HCT116 (cell line): ENCODE results near the gene HYKK. TPM values are rescaled to one million over a fixed set of nuclear protein-coding genes. Genes with fewer than 3 reads are reported as not detected.

Experiments used
- ATAC-seq: fragments of 200-7000 bp; cut with Tn5 transposase; 2 replicates; pipeline ENCODE4 v1.9.1; 2020; ENCODE audit warnings: mild to moderate bottlenecking, moderate library complexity
- BruUV-seq: library from RNA; stranded (reverse); fragments of 400-500 nt; replicated peaks from 2 replicates; lab custom pipeline; 2021; lab: Mats Ljungman, UMichigan
- CTCF ChIA-PET: fragments of 300-600 bp; sonication (Branson Sonifier 250); formaldehyde crosslinking; loops from one replicate; lab custom pipeline; 2021; ENCODE audit warnings: antibody characterized with exemption; lab: Charles Lee
- POLR2A ChIA-PET: fragments of 300-600, 350-600 bp; sonication (Branson Sonifier 250); formaldehyde crosslinking; loops from one replicate; lab custom pipeline; 2021; ENCODE audit warnings: antibody characterized with exemption; lab: Charles Lee
- RAD21 ChIA-PET, 2 experiments: fragments of 300-600 bp; sonication (Branson Sonifier 250); formaldehyde crosslinking; loops; one replicate each; lab custom pipeline; 2023; ENCODE audit warnings: low total read pairs in 2 of 2; ENCODE audit not compliant: uncharacterized antibody in 2 of 2, unreplicated experiment in 2 of 2, low non-redundant PET in 1 of 2; lab: Charles Lee
- DNase-seq: peaks from one replicate; pipeline ENCODE4 v3.0.0-alpha.2; 2010; ENCODE audit warnings: low read depth, low spot score
- H2AFZ ChIP-seq: fragments of 200-600 bp; shearing (Covaris generic), sonication (generic); 2 replicates; pipeline ENCODE4 v1.6.1; 2017; ENCODE audit warnings: low read depth, mixed run types, mixed read lengths, antibody characterized with exemption, low read length; ENCODE audit not compliant: poor library complexity, severe bottlenecking
- H3K27ac ChIP-seq: 2 replicates; pipeline ENCODE4 v1.5.1; 2012; ENCODE audit warnings: low read depth, low read length
- H3K27me3 ChIP-seq: fragments of 200-600 bp; sonication (generic); 2 replicates; pipeline ENCODE4 v1.6.1; 2016; ENCODE audit warnings: mixed run types, low read length, mixed read lengths; ENCODE audit not compliant: insufficient read depth
- H3K36me3 ChIP-seq, 2 experiments: fragments of 200-500 bp in 1 of 2; fragments of 200-600 bp in 1 of 2; sonication (Bioruptor generic) in 1 of 2; sonication (generic) in 1 of 2; 2 replicates each; pipeline versions ENCODE4 v1.5.1 to v1.6.1; 2014 to 2016; ENCODE audit warnings: low read length in 2 of 2, inconsistent platforms in 1 of 2, mixed read lengths in 1 of 2, mixed run types in 1 of 2; ENCODE audit not compliant: insufficient read depth in 2 of 2, control insufficient read depth in 1 of 2
- H3K4me1 ChIP-seq, 2 experiments: fragments of 200-600 bp in 1 of 2; sonication (generic) in 1 of 2; 2 replicates each; pipeline versions ENCODE4 v1.5.1 to v1.6.1; 2012 to 2017; ENCODE audit warnings: low read length in 2 of 2, inconsistent platforms in 1 of 2, mild to moderate bottlenecking in 1 of 2, mixed read lengths in 1 of 2, mixed run types in 1 of 2, moderate library complexity in 1 of 2; ENCODE audit not compliant: insufficient read depth in 2 of 2, control insufficient read depth in 1 of 2
- H3K4me2 ChIP-seq: fragments of 200-600 bp; sonication (generic); 2 replicates; pipeline ENCODE4 v1.6.1; 2017; ENCODE audit warnings: mixed run types, low read length, mixed read lengths
- H3K4me3 ChIP-seq, 2 experiments: fragments of 200-600 bp in 1 of 2; sonication (generic) in 1 of 2; replicated peaks in 1 of 2; 2 replicates each; pipeline ENCODE4 v1.5.1; 2011 to 2016; ENCODE audit warnings: low read length in 2 of 2, control low read depth in 1 of 2, low read depth in 1 of 2, mild to moderate bottlenecking in 1 of 2, mixed read lengths in 1 of 2, mixed run types in 1 of 2
- H3K79me2 ChIP-seq: fragments of 200-600 bp; sonication (generic); 2 replicates; pipeline ENCODE4 v1.6.1; 2017; ENCODE audit warnings: mild to moderate bottlenecking, mixed run types, low read length, moderate library complexity, mixed read lengths; ENCODE audit not compliant: insufficient read depth
- H3K9ac ChIP-seq: fragments of 200-600 bp; sonication (generic); 2 replicates; pipeline ENCODE4 v1.6.1; 2016; ENCODE audit warnings: low read length, mixed read lengths
- H3K9me2 ChIP-seq: fragments of 200-600 bp; sonication (generic), shearing (Covaris generic); 2 replicates; pipeline ENCODE4 v1.6.1; 2017; ENCODE audit warnings: mixed run types, mild to moderate bottlenecking, moderate library complexity; ENCODE audit not compliant: insufficient read depth
- H3K9me3 ChIP-seq, 2 experiments: fragments of 200-500 bp in 1 of 2; fragments of 200-600 bp in 1 of 2; sonication (Bioruptor generic) in 1 of 2; sonication (generic) in 1 of 2; 2 replicates each; pipeline ENCODE4 v1.6.1; 2014 to 2017; ENCODE audit warnings: low read length in 2 of 2, mixed read lengths in 2 of 2, inconsistent platforms in 1 of 2, low read depth in 1 of 2, mild to moderate bottlenecking in 1 of 2, mixed run types in 1 of 2, moderate library complexity in 1 of 2; ENCODE audit not compliant: control insufficient read depth in 1 of 2, insufficient read depth in 1 of 2
- H4K20me1 ChIP-seq: fragments of 200-600 bp; sonication (generic), shearing (Covaris generic); 2 replicates; pipeline ENCODE4 v1.6.1; 2017; ENCODE audit warnings: mixed run types, mild to moderate bottlenecking, moderate library complexity; ENCODE audit not compliant: insufficient read depth
- EGR1 ChIP-seq: IDR thresholded peaks from 2 replicates; pipeline ENCODE4 v1.6.1; 2012; ENCODE audit warnings: low read depth
- JUND ChIP-seq: IDR thresholded peaks from 2 replicates; pipeline ENCODE4 v1.6.1; 2012
- POLR2AphosphoS5 ChIP-seq: IDR thresholded peaks from 2 replicates; pipeline ENCODE4 v1.6.1; 2011; ENCODE audit warnings: mild to moderate bottlenecking, low read depth, low read length, moderate library complexity
- RAD21 ChIP-seq: IDR thresholded peaks from 2 replicates; pipeline ENCODE4 v1.6.1; 2012; ENCODE audit warnings: low read depth, mild to moderate bottlenecking
- SP1 ChIP-seq: IDR thresholded peaks from 2 replicates; pipeline ENCODE4 v1.6.1; 2012; ENCODE audit warnings: low read depth
- SRF ChIP-seq: IDR thresholded peaks from 2 replicates; pipeline ENCODE4 v1.6.1; 2012; ENCODE audit warnings: low read depth
- YY1 ChIP-seq: IDR thresholded peaks from 2 replicates; pipeline ENCODE4 v1.6.1; 2011; ENCODE audit warnings: low read length, low read depth, moderate library complexity, mild to moderate bottlenecking; ENCODE audit not compliant: insufficient replicate concordance; ENCODE audit errors: extremely low read depth
- ZFX ChIP-seq: fragments of 450-650 bp; IDR thresholded peaks from 2 replicates; pipeline ENCODE4 v1.6.1; 2017
- ZNF274 ChIP-seq: fragments of 200-500 bp; sonication (Bioruptor generic); IDR thresholded peaks from 2 replicates; pipeline ENCODE4 v1.6.1; 2014; ENCODE audit warnings: mild to moderate bottlenecking, low read depth, low read length, inconsistent platforms
- intact Hi-C: fragments of 100-400 bp; cut with micrococcal nuclease; formaldehyde crosslinking; loops from 2 replicates; pipeline ENCODE4 v1.10.0; 2022
- total RNA-seq: library from RNA; stranded (reverse); gene quantifications from one replicate; pipeline ENCODE4 v1.2.1, GENCODE V29; 2021; ENCODE audit not compliant: unreplicated experiment
- TF ChIP-seq, protein P1 (sequence below): IDR thresholded peaks from 2 replicates; pipeline ENCODE4 v1.6.1; 2011; ENCODE audit warnings: mild to moderate bottlenecking, low read length, moderate library complexity; ENCODE audit not compliant: insufficient replicate concordance; ENCODE audit errors: extremely low read depth
- TF ChIP-seq, protein P2 (sequence below): IDR thresholded peaks from 2 replicates; pipeline ENCODE4 v1.6.1; 2012
- TF ChIP-seq, protein P3 (sequence below): IDR thresholded peaks from 2 replicates; pipeline ENCODE4 v1.6.1; 2012; ENCODE audit warnings: low read depth

Gene HYKK
- total RNA-seq, 1 experiment from 2014 or later = 6.2 TPM

DNA sequence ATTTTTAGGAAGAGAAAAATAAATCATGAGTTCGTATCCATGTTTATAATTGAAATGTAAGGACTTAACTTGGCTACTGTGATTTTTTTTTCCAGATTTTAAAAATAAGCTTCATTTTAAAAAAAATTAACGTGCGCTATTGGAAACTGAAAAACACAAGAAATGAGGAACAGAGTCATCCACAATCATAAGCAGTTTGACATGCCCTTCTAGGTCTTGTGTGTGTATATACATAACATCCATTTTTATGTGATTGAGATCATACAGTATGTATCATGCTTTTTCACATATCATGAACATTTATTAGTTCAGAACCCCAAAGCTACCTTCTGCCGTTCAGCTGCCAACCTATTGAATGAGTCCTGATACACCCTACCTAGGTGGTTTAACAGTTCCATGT, 46.6 kb upstream of the HYKK start:
- CTCF ChIA-PET = no interaction called here
- DNase-seq = no peak
- Histone ChIP-seq H3K9me3 (no peaks in the 10 kb centered on the region), H3K36me3 (peaks cover 16 to 22% of the 10 kb centered on the region in 2 experiments), H3K9me2 (no peaks in the 10 kb centered on the region), H3K27me3 (no peaks in the 10 kb centered on the region), H3K9ac (no peak overlapping the region), H3K4me1 (peaks cover 0 to 7% of the 10 kb centered on the region in 2 experiments; a peak in 1 of 4 replicates), H3K4me3 (no peak overlapping the region), H4K20me1 (peaks cover 11% of the 10 kb centered on the region; the same call in 1 of the 2 replicates), H3K4me2 (no peak overlapping the region), H3K27ac (no peak overlapping the region), H2AFZ (no peak overlapping the region), H3K79me2 (peaks cover 96% of the 10 kb centered on the region)
- no TSS peak for BruUV-seq
- POLR2A ChIA-PET = no interaction called here
- intact Hi-C loops = no loop called here
- ATAC-seq = no peak
- RAD21 ChIA-PET = no interaction called here
- TF ChIP-seq ZNF274 = no peak
- TF ChIP-seq, protein P1, sequence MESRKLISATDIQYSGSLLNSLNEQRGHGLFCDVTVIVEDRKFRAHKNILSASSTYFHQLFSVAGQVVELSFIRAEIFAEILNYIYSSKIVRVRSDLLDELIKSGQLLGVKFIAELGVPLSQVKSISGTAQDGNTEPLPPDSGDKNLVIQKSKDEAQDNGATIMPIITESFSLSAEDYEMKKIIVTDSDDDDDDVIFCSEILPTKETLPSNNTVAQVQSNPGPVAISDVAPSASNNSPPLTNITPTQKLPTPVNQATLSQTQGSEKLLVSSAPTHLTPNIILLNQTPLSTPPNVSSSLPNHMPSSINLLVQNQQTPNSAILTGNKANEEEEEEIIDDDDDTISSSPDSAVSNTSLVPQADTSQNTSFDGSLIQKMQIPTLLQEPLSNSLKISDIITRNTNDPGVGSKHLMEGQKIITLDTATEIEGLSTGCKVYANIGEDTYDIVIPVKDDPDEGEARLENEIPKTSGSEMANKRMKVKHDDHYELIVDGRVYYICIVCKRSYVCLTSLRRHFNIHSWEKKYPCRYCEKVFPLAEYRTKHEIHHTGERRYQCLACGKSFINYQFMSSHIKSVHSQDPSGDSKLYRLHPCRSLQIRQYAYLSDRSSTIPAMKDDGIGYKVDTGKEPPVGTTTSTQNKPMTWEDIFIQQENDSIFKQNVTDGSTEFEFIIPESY = no peak
- no peak for TF ChIP-seq YY1
- TF ChIP-seq, protein P2, sequence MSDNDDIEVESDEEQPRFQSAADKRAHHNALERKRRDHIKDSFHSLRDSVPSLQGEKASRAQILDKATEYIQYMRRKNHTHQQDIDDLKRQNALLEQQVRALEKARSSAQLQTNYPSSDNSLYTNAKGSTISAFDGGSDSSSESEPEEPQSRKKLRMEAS = no peak
- no peak for TF ChIP-seq RAD21
- TF ChIP-seq SP1 = no peak
- TF ChIP-seq SRF = no peak
- TF ChIP-seq EGR1 = no peak
- TF ChIP-seq POLR2AphosphoS5 = no peak
- no peak for TF ChIP-seq ZFX
- TF ChIP-seq JUND = no peak
- TF ChIP-seq, protein P3, sequence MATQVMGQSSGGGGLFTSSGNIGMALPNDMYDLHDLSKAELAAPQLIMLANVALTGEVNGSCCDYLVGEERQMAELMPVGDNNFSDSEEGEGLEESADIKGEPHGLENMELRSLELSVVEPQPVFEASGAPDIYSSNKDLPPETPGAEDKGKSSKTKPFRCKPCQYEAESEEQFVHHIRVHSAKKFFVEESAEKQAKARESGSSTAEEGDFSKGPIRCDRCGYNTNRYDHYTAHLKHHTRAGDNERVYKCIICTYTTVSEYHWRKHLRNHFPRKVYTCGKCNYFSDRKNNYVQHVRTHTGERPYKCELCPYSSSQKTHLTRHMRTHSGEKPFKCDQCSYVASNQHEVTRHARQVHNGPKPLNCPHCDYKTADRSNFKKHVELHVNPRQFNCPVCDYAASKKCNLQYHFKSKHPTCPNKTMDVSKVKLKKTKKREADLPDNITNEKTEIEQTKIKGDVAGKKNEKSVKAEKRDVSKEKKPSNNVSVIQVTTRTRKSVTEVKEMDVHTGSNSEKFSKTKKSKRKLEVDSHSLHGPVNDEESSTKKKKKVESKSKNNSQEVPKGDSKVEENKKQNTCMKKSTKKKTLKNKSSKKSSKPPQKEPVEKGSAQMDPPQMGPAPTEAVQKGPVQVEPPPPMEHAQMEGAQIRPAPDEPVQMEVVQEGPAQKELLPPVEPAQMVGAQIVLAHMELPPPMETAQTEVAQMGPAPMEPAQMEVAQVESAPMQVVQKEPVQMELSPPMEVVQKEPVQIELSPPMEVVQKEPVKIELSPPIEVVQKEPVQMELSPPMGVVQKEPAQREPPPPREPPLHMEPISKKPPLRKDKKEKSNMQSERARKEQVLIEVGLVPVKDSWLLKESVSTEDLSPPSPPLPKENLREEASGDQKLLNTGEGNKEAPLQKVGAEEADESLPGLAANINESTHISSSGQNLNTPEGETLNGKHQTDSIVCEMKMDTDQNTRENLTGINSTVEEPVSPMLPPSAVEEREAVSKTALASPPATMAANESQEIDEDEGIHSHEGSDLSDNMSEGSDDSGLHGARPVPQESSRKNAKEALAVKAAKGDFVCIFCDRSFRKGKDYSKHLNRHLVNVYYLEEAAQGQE = no peak
